ENCODE measurements around the gene CDYL2.
A peak's percentile ranks its signal among the peaks of the same experiment; 100 is the strongest.

The CDYL2 gene

DNA sequence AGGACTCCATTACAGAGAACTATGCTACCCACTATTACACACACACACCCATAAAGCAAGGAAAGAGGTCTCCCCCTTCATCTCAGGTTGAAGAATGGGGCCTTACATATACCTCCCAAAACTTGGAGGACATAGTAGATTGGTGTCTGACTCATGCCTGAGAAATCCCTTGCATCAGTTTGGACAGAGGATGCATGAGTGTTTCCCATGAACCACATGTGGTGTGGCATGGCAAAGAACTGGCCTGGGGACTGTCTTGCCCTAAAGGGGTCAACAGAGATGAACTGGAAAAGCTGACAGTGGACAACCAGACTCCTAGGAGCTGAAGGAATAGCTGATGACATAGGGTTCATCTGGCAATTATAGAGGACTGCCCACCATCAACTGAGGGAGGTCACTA lies 209.6 kb downstream of the CDYL2 start:
- H4K20me1 ChIP-seq (ENCODE audit: insufficient read depth): no peaks in the 10 kb centered on the region
- H3K9ac ChIP-seq: no peak overlapping the region
- no peak overlapping the region for H3K27ac ChIP-seq
- no peak overlapping the region for H2AFZ ChIP-seq (ENCODE audit: low read depth)
- H3K27me3 ChIP-seq (ENCODE audit: insufficient read depth, low read depth): no peaks in the 10 kb centered on the region
- peaks cover 36% of the 10 kb centered on the region for H3K4me1 ChIP-seq (ENCODE audit: low read depth, poor library complexity, severe bottlenecking)
- no peaks in the 10 kb centered on the region for H3K36me3 ChIP-seq (ENCODE audit: insufficient read depth)
- H3K4me3 ChIP-seq (IDR thresholded peaks at IDR 0.05; ENCODE audit: insufficient read depth, low read depth, low read length): no peak overlapping the region
- H3K79me2 ChIP-seq (ENCODE audit: insufficient read depth, low read depth): no peaks in the 10 kb centered on the region
- TF ChIP-seq, protein P1, sequence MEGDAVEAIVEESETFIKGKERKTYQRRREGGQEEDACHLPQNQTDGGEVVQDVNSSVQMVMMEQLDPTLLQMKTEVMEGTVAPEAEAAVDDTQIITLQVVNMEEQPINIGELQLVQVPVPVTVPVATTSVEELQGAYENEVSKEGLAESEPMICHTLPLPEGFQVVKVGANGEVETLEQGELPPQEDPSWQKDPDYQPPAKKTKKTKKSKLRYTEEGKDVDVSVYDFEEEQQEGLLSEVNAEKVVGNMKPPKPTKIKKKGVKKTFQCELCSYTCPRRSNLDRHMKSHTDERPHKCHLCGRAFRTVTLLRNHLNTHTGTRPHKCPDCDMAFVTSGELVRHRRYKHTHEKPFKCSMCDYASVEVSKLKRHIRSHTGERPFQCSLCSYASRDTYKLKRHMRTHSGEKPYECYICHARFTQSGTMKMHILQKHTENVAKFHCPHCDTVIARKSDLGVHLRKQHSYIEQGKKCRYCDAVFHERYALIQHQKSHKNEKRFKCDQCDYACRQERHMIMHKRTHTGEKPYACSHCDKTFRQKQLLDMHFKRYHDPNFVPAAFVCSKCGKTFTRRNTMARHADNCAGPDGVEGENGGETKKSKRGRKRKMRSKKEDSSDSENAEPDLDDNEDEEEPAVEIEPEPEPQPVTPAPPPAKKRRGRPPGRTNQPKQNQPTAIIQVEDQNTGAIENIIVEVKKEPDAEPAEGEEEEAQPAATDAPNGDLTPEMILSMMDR (conservative IDR thresholded peaks at IDR 0.05; ENCODE audit: low read depth, low read length): no peak
- no peak overlapping the region for H3K4me2 ChIP-seq

DNA sequence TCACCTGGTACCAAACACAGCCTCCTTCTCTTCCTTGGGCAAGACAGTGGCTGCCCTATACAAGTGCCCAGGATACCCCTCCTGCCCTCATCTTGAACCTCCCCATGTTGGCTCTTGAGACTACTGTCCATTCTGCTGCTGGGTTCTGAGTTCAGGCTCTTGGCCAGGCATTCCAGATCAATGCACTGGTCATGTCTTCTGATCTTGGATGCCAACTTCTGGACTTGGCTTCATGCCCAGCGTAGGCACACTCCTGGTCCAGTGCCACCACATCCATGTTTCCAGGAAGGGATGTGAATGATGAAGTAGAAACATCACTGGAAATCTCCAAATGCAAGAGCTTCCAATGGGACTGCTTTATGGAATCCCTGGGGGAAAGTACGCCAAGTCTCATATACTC lies 212.1 kb downstream of the CDYL2 start:
- Histone ChIP-seq H3K27me3 (ENCODE audit: insufficient read depth, low read depth) (no peaks in the 10 kb centered on the region), H3K9ac (no peak overlapping the region), H3K27ac (peak overlapping the region; percentile 79), H3K36me3 (ENCODE audit: insufficient read depth) (no peaks in the 10 kb centered on the region), H4K20me1 (ENCODE audit: insufficient read depth) (no peaks in the 10 kb centered on the region), H3K4me1 (ENCODE audit: low read depth, poor library complexity, severe bottlenecking) (peaks cover 61% of the 10 kb centered on the region), H3K4me2 (peak overlapping the region; percentile 71), H2AFZ (ENCODE audit: low read depth) (no peak overlapping the region), H3K79me2 (ENCODE audit: insufficient read depth, low read depth) (no peaks in the 10 kb centered on the region), H3K4me3 (IDR thresholded peaks at IDR 0.05; ENCODE audit: insufficient read depth, low read depth, low read length) (no peak overlapping the region)
- TF ChIP-seq, protein P1 (conservative IDR thresholded peaks at IDR 0.05; ENCODE audit: low read depth, low read length): no peak

DNA sequence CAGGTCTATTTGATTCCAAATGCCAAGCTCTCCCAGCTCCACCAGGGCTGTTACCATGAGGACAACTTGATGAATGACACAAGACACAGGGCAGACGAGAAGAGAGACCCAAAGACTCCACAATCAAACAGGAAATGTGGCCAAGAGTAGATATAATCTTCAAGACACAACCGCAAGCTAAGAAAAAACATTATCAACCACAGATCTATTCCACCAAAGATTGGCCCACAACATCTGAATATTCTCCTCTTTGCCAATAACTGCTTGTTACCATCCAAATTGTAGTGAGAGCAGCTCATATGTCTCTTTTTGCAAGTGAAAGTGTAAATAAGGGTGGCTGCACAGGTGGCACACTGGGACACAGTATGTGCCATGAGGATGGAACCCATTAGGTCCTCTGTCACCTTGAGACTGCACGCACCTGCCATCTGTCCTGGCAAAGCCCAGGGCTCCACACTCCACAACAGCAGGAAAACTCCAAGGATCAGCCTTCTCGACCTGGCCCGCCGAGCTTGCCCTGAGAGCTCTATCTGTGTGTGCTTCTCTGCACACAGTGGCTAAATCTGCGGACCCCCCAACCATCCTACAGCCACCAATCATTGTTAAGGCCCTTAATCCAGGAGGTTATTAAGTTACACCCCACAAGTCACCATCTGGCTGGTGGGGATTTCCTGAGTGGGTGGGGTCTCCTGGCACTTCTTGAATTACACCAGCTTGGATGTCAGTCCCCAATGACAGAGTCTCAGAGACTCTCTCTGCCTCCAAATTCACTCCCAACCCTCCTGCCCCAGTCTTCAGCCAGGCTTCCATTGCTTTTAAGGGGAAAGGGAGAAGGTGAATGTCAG lies 213.1 kb downstream of the CDYL2 start:
- H3K4me1 ChIP-seq (ENCODE audit: low read depth, poor library complexity, severe bottlenecking): peaks cover 71% of the 10 kb centered on the region
- H3K27ac ChIP-seq: peak overlapping the region; percentile 79
- H4K20me1 ChIP-seq (ENCODE audit: insufficient read depth): no peaks in the 10 kb centered on the region
- no peaks in the 10 kb centered on the region for H3K79me2 ChIP-seq (ENCODE audit: insufficient read depth, low read depth)
- H3K9ac ChIP-seq: peak overlapping the region; percentile 40; the same call in 1 of the 2 replicates
- 0 out of 2 replicates have a peak overlapping the region, but pooled peaks have one; percentile 8 for H2AFZ ChIP-seq (ENCODE audit: low read depth)
- TF ChIP-seq, protein P1 (conservative IDR thresholded peaks at IDR 0.05; ENCODE audit: low read depth, low read length): no peak
- peak overlapping the region; percentile 71 for H3K4me2 ChIP-seq
- no peaks in the 10 kb centered on the region for H3K27me3 ChIP-seq (ENCODE audit: insufficient read depth, low read depth)
- H3K4me3 ChIP-seq (IDR thresholded peaks at IDR 0.05; ENCODE audit: insufficient read depth, low read depth, low read length): no peak overlapping the region
- H3K36me3 ChIP-seq (ENCODE audit: insufficient read depth): no peaks in the 10 kb centered on the region

DNA sequence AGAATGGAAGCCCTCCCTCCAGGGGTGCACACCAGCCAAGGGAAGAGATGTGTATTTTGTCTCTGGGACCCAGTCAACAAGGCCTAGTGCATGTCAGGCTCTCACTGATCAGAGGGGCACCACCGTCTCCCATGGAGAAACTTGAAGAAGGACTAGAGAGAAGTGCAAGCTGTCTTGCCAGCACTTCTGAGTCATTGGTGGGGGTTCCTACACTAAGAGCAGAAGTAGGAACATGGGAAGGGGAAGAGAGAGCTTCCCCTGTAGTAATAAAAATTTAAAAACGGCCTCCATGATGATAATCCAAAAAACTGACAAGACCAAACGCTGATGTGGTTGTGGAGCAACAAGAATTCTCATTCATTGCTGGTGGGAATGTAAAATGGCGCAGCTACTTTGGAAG lies 217.3 kb downstream of the CDYL2 start:
- H3K27me3 ChIP-seq (ENCODE audit: insufficient read depth, low read depth): no peaks in the 10 kb centered on the region
- H4K20me1 ChIP-seq (ENCODE audit: insufficient read depth): no peaks in the 10 kb centered on the region
- H3K4me2 ChIP-seq: no peak overlapping the region; the same call in 1 of the 2 replicates
- no peaks in the 10 kb centered on the region for H3K79me2 ChIP-seq (ENCODE audit: insufficient read depth, low read depth)
- TF ChIP-seq, protein P1 (conservative IDR thresholded peaks at IDR 0.05; ENCODE audit: low read depth, low read length): no peak
- H3K36me3 ChIP-seq (ENCODE audit: insufficient read depth): no peaks in the 10 kb centered on the region
- no peak overlapping the region for H3K9ac ChIP-seq
- no peak overlapping the region for H3K4me3 ChIP-seq (IDR thresholded peaks at IDR 0.05; ENCODE audit: insufficient read depth, low read depth, low read length)
- H2AFZ ChIP-seq (ENCODE audit: low read depth): no peak overlapping the region
- no peak overlapping the region for H3K27ac ChIP-seq
- H3K4me1 ChIP-seq (ENCODE audit: low read depth, poor library complexity, severe bottlenecking): peaks cover 100% of the 10 kb centered on the region
